ENCODE measurements around the gene PAQR8.

PAQR8 gene

DNA sequence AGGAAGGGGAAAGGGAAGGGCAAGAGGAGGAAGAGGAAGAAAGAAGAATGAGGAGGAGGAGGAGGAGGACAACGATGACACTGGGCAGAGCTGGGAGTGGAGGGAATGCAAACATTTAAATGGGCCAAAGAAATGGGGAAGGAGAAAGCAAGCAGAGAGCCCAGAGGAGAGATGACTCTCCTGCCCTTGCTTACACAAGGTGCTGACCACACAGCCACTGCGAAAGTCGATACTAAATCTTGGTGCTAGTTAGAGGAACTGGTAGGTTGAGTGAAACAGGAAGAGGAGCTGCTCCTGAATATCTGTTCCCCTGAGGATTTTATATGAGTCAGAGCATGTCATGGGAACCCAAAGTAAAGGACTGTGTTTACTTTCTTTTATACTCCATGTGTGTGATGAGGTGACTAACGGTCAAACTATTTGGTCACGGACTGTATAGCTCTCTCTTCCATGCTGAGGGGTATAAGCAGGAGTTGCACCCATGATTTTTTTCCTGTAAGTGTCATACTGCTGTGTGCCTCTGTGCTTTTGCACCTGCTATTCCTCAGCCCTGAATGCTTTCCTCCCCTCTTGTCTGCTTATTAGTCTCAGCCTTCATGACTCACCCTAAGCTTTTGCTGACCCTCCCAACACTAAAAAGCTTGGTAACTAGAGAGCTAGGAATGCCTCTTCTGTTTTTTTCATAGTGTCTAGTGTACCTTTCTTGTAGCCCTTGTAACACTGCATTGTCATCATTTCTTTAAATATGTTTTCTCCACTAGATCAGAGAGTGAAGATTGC is 9.5 kb upstream of the PAQR8 start:
- DNase-seq: no peak

- DNase-seq: no peak
Measured at GRCh38 chr6:52356017-52356416, 5.9 kb upstream of the PAQR8 start.

- DNase-seq: no peak
Measured at GRCh38 chr6:52359403-52359802, 2.5 kb upstream of the PAQR8 start.

DNA sequence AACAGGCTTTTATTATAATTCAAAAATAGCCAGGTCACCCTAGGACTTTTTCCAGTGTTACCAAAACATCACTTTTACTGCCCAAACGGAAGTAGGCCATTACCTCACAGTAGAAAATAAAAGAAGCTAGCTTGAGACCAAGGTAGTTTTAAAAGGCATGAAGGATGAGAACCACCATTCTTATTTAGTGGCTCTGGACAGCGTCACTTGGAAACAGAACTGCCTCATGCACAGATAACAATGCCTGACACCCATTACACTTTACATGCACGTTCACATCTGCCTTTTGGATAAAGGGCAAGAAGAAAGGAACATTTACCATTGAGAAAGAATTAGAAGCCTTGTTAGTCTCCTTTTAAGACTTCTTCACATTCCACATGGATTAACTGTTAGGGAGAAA is 1.9 kb upstream of the PAQR8 start:
- DNase-seq: no peak

DNA sequence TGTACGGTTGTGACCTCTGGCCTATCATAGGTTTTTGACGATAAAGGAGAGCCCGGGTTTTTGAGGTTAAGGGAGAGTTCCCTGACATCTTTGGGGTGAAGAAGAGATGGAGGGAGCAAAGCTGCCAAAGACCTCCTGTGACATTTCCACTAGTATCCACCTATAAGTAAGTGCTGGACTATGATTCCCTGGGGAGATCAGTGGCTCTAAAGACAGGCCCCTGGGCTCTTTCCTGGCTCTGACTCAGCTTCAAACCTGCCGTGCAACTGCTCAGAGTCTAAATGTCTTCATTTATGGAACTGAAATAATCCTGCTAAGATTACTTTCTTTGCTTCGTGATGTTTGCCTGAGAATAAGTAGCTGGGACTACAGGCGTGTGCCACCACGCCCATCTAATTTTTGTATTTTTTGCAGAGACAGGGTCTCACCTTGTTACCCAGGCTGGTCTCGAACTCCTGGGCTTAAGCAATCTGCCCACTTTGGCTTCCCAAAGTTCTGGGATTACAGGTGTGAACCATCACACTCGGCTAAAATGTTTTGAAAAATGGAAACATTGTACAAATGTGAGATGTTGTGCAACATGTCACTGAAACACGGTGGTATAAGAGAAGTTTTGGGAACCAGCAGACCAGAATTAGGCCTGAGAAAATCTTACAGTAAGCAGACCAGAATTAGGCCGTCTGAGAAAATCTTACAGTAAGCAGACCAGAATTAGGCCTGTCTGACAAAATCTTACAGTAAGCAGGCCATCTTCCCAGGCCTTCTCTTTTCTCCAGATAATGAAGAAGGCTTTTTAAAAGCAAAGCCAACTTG is 1.1 kb upstream of the PAQR8 start:
- no peak for DNase-seq

DNA sequence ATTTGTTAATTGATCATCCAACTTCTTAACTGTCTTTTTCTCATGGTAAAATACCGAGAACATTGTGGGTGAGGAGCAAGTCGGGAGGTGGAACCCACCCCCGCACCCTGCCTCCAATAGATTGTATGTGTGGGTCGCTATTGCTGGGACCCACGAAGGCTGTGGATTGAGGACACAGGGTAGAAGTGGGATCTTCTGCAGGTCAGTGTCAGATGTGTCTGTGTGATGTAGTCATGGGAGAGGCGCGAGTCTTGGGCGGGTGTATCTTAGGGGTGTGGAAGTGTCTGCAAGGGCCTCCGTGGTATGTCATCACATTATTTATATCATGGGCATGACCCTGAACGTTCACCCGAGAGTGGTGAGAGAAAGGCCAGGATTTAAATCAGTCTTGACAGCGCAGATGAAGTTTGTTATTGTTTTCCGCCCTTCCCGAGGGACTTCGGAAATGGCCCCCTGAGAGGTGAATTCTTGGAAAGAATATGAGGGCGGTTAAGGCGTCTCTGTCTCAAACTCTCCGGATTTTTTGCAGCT is 472 bp upstream of the PAQR8 start:
- no peak for DNase-seq

GRCh38 chr6:52362443-52363227 is 684 bp downstream of the PAQR8 start:
- DNase-seq: no peak

GRCh38 chr6:52363228-52363867 is 1.4 kb downstream of the PAQR8 start:
- no peak for DNase-seq

GRCh38 chr6:52364480-52365166 is 2.7 kb downstream of the PAQR8 start:
- DNase-seq: no peak

DNA sequence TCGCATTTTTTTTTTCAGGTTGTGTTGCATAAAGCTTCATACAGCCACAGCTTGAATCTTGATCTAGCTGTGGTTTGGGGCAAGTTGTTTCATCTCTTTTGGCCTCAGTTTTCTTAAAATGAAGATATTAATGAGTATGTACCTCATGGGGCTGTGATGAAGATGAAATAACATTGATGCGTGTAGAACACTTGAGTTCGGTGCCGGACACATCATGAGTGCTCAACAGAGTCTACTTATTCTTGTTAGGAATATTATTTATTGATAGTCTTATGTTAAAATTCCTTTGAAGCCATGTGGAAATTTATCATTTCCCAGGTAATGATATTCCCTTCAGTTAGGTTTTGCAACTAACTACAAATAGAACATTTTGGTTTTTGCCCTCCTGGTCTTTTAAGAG is 3.4 kb downstream of the PAQR8 start:
- DNase-seq: no peak

DNA sequence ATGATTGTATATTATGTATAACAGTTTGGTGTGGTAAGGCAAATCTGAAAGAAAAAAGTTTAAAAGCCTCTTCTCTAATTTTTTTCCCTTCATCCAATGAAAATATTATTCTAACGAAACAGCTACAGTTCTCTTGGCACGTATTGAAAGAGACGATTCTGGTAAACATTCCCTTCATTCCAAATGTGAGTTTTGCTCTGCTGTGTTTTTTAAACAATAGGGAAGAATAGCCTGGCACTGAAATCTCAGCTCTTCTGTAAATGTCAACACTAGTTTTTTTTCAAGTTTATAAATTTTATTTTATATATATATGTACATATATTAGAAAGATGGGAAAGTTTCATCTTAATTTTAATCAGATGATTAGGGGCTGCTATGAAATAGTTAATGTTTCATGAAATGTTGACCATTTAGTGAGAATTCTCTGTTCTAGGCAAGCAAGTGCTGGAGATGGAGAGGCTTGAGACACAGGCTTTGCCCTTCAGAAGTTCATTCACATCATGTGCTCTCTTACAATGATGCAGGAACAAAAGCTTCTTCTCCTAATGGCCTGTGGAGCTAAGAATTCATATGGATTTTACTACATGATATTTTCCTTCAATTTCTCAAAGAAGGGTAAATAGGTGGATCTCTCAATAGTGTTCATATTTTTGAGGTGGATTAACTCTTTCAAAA is 4.1 kb downstream of the PAQR8 start:
- DNase-seq: no peak

DNA sequence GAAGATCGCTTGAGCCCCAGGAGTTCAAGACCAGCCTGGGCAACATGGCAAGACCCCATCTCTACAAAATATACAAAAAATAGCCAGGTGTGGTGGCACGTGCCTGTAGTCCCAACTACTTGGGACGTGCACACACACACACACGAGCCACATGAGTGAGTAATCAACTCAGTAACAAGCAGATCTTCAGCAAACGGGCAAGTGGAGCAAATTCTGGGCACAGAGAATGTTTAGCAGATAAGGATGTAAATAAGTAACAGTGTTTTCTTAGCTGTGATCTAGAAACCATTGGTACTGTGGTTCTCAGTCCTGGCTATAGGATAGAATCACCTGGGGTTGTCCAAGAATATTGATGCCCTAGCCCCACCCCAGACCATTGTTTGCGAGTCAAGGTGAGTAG is 6.1 kb downstream of the PAQR8 start:
- DNase-seq: no peak

DNA sequence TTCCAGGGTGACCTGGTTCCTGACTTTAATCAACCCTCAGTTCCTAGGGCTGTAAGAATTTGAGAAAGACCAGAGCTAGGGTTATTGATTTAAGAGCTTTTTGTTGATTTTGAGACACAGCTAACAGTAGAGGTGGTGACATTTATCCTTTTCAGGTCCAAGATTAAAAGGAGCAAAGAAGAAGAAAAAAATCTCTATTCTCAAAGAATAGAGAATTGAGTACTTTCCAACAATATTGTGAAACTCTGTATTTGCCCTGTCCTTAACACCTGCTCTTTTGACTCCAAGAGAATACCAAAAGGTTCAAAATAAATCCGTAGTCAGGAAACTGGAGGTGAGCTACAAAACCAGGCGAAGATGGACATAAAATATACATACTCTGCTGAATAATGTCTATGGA is 7.3 kb downstream of the PAQR8 start:
- DNase-seq: no peak

DNA sequence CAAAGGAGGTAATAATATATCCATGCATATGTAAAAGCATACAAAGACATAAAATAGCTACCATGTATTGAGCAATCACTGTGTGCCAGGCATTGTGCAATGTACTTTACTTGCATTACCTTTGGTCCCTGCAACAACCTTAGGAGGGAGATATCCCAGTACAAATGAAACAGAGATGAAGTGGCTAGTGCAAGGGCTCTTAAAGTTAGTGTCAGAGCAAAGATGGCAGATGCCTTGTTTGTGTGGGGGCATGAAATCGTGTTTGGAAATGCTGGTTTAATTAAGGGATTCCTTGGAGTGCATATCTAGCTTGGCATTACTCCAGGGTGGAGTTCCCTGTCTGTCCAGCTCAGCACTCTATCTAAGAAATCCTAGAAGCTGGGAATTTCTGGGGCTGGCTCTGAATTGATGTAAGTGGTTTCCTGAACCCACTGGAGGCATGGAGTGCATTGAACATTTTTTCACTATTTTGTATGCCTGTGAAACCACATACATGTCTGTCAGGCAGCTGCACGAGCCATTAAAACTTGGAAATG is 9.8 kb downstream of the PAQR8 start:
- DNase-seq: no peak

GRCh38 chr6:52373151-52373690 is 11.3 kb downstream of the PAQR8 start:
- no peak for DNase-seq

DNA sequence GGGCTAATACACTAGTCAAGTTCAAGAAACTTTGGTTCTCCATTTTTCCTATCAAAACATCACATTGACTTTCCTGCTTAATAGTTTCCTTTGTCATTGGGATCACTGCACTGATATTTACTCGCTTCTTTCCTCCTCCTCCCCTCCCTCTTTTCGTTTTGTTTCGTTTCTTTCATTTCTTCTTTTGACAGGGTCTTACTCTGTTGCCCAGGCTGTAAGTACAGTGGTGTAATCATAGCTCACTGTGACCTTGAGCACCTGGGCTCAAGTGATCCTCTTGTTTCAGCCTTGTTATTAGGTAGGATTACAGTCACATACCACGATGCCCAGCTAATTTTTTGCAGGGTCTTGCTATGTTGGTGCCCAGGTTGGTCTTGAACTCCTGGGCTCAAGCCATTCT is 12.3 kb downstream of the PAQR8 start:
- no peak for DNase-seq

DNA sequence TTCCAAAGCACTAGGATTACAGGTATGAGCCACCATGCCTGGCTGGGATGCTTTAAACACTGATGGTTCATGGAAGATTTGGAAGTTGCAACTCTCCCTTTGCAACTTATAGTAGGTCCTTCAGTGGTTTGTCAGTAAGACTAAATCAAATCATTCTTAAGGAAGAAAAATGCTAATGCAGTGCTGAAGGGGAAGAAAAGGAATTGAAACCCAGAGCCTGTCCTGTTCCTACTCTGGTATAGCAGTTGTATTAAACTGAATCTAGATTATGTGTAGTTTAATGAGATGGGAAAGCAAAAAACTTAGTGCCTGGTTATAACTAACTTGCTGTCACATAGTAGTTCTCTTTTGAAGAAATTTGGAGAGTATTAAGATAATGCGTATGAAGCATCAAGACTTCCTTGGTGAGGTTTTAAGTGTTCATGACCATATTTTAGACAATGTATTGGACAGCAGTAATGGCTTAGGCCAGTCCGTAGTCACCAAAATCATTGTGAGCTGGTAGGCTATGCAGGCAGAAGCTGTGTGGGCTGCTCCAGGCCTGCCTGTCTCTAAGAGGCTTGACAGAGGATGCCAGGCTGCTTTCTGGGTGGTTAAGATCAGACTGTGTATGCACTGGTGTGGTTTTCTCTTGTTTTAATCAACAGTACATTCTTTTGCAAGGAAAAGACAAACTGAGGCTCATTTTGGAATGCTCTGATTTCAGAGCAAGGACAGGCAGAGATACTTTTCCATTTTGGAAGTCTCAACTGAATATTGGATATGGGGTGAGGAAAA is 14.0 kb downstream of the PAQR8 start:
- no peak for DNase-seq

DNA sequence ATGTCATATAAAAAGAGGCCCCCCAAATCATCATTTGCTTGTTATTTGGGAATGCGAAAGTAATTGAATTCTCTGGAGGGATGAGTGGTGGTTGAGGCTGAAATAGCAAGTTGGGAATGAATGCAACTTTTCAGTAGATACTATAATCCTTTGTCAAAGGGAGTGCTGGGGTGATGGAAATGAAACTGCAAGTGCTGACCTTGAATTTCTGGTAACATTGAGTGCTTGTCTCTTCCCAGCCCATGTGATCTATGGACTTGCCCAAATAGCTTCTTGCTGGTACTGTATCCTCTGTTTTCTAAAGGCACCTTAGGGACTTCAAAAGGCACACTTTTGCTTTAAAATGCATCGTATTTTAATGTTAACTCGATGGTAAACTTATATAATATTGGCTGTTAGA is 14.8 kb downstream of the PAQR8 start:
- no peak for DNase-seq

DNA sequence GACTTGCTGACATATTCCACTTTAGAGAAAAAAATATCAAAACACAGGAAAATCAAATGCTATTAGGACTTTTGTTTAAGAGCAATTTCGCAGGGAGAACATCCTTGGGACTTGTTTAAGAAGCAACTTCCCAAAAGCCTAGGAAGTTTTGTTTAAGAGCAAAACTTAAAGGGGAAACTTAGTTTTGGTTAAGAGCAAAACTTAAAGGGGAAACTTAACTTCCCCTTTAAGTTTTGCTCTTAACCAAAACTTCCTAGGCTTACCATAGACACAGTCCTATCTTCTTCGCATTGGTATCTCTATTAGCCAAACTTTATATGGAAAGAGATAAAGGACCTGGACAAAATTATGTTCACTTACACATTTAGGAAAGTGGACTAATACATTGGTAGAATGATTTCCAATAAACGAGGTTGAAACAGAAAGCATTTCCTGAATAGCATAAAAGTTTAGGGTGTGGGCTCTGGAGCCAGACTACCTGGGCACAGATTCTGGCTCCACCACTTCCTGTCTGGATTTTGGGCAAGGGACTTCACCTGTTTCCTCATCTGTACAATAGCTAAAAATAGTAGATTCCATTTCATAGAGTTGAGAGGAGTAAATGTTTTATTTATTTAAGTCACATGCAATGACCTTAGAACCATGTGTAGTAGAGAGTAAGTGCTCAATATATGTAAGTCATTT is 15.7 kb downstream of the PAQR8 start:
- DNase-seq: no peak

GRCh38 chr6:52381249-52381648 is 19.3 kb downstream of the PAQR8 start:
- DNase-seq: no peak

Data from activated CD8-positive, alpha-beta memory T cell treated with anti-CD3 and anti-CD28 coated beads for 24 hours (primary cell).